Activated CD8-positive, alpha-beta memory T cell treated with anti-CD3 and anti-CD28 coated beads, Interleukin-2, amount 50 U/mL, for 4 hours (primary cell): ENCODE measurements around the gene KCNK7.

Experiments
- DNase-seq: peaks from one replicate; pipeline ENCODE4 v3.0.0-alpha.2; 2020

Gene KCNK7

DNA sequence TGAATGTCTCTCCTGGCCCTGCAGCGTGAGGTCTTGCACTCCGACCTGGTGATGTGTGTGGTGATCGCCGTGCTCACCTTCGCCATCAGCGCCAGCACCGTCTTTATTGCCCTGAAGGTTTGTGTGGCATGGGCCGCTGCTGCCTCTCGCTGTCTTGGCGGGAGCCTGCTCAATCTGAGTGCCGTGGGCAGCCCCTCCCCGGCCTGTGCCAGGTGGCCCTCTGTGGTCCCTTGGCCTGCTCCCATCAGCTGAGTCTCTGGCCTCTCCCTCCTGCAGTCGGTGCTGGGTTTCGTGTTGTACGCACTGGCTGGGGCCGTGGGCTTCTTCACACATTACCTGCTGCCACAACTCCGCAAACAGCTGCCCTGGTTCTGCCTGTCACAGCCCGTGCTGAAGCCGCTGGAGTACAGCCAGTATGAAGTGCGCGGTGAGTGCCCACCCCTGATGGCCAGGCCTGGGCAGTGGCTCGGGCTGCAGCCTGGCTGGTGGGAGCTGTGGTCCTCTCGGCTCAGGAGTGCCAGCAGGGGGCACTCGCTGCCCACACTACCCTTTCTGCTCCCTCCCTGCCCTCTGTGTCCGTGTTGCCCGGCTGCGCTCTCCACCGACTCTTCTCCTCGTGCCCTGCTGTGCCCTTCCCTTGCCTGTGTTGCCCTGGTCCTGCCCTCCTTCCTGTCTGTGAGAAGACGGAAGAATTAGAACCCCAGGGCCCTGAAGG, 30.2 kb upstream of the KCNK7 start:
- DNase-seq = peak; percentile 60

DNA sequence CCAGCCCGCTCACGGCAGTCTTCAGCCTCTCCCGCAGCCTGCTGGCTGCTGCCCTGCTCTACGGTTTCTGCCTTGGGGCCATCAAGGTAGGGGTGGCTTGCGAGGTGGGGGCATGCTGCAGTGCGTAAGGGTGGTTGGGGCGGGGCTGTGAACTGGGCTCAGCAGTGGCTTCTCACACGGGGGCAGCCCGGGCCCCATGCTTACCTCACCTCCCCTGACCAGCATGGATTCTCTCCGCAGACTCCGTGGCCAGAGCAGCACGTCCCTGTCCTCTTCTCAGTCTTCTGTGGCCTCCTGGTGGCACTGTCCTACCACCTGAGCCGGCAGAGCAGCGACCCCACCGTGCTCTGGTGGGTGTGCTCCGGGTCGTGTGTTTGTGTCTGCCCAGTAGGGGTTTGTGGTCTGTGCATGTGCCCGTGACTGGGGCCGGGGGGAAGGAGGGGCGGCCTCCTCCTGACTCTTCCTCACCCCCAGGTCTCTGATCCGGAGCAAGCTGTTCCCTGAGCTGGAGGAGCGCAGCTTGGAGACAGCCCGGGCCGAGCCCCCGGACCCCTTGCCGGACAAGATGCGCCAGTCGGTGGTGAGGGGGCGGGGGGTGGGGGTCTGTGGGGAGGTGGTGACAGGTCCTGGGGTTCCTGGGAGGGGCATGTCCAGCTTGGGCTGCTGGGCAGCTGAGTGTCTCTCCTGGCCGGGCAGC, 29.5 kb upstream of the KCNK7 start:
- no peak for DNase-seq

DNA sequence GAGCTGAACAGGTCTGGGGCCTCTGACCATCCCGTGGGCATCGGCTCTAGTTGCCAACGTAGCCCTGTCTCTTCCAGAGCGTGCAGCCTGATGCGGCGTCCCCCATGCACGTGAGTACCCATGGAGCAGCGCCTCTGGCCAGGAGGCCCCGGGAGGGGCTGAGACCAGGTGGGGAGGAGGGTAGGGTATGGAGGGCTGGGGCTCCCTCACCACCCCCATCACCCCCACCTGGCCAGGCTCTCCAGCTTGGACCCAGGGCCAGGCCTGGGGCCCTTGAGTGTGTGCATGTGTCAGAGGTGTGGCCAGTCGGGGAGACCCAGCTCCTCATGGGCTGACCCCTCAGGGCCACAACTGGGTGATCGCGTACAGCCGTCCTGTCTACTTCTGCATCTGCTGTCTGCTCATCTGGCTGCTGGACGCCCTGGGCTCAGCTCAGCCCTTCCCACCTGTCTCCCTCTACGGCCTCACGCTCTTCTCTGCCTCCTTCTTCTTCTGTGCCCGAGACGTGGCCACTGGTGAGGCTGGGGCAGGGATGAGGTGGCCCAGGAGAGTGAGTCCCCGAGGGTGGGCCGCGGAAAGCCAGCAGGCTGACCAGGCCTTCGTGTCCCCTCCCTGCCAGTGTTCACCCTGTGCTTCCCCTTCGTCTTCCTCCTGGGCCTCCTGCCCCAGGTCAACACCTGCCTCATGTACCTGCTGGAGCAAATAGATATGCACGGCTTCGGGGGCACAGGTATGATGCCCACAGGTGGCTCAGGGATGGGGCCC, 28.4 kb upstream of the KCNK7 start:
- no peak for DNase-seq

DNA sequence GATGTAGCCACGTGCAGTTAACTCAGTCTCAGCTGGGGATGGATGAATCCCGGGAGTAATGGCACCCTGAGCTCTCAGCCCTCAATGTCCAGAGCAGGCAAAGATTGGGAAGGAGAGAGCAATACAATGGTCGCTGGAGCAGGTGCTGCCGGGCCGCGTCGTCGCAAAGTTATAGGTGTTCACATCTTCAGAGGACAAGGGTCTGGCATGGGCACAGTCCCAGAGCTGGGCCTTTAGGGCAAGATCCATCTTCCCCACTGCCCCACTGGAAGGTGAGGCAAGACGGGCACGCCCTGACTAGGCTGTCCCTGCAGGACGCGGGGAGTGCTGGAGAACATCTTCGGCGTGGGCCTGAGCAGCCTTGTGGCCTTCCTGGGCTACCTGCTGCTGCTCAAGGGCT, 27.6 kb upstream of the KCNK7 start:
- no peak for DNase-seq

DNA sequence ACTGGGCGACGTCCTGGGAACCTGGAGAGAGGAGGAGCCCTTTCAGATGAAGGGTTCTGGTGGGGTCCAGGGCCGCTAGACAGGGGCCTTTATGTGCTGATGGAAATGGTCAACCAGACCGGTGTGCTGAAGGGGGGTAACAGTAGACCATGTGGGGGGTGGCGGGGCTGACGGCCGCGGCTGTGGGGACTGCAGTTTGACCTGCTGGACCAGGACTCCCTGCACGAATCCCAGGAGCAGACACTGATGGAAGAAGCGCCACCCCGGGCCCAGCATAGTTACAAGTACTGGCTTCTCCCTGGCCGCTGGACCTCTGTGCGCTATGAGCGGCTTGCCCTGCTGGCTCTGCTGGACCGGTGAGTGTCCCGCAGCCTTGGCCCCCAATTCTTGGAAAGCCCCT, 26.4 kb upstream of the KCNK7 start:
- DNase-seq = no peak

DNA sequence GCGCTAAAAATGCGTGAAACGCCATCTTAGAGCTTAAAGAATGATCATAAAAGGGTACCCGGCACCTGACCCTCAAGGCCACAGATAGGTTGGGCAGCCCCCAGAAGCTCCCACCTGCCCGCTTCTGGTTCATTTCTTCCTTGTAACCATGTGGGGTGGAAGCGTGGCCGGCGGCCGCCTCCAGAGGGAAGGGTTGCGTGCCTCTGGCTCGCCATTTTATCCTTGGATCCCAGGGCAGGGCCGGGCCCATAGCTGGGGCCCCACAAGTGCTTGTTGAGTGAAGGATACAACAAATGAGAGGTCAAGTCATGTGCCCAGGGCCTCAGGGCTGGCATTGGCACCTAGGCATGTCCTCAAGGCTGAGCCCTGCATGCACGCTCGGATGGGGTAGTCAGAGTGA, 25.9 kb upstream of the KCNK7 start:
- DNase-seq = no peak

DNA sequence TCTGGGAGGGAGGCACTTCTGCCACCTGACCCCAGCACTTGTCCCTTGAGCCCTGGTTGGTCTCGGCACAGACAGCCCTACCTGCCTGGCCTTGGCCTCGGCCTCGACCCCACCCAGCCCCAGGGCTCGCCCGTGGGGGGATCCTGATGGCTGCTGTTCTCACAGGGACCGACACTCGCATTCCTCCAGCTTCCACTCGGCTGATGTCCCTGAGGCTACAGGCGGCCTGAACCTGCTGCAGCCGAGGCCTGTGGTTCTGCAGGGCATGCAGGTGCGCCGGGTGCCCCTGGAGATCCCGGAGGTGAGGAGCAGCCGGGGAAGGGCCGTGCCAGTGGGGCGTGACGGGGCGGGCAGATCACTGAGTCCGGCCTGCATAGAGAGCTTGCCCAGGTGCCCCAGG, 25.1 kb upstream of the KCNK7 start:
- no peak for DNase-seq

DNA sequence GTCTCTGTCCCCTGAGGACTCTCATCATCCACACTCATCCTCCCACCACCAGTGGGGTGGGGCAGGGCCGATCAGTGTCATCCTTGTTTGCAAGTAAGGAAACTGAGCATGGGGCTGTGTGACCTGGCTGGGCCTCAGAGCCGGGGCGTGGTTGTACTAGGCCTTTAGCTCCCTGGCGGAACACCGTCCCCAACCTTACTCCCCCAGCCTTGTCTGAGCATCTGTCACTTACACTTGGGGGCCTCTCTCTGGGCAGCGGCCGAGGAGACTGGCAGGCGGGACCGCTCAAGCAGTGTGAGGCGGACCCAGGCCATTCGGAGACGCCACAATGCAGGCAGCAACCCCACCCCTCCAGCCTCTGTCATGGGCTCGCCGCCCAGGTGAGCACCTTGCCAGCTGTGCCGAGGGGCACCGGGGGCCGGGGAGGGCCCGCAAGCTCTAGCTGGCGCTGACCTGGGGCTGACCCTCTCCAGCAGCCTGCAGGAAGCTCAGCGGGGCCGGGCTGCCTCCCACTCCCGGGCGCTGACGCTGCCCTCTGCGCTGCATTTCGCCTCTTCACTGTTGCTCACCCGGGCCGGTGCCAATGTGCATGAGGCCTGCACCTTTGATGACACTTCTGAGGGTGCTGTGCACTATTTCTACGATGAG, 23.8 kb upstream of the KCNK7 start:
- DNase-seq = no peak

DNA sequence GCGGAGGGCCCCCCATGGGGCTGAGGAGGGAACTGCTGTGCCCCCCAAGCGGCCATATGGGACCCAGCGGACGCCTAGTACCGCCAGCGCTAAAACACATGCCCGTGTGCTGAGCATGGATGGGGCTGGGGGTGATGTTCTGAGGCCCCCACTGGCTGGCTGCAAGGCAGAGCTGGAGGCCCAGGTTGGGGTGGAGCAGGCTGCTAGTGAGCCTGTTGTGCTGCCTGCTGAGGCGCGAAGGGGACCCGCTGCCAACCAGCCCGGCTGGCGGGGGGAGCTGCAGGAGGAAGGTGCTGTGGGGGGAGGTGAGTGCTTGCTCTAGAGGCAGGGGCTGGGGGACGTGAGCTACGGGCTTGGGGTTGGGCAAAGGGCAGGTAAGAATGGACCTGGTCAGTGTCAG, 23.2 kb upstream of the KCNK7 start:
- DNase-seq = no peak

DNA sequence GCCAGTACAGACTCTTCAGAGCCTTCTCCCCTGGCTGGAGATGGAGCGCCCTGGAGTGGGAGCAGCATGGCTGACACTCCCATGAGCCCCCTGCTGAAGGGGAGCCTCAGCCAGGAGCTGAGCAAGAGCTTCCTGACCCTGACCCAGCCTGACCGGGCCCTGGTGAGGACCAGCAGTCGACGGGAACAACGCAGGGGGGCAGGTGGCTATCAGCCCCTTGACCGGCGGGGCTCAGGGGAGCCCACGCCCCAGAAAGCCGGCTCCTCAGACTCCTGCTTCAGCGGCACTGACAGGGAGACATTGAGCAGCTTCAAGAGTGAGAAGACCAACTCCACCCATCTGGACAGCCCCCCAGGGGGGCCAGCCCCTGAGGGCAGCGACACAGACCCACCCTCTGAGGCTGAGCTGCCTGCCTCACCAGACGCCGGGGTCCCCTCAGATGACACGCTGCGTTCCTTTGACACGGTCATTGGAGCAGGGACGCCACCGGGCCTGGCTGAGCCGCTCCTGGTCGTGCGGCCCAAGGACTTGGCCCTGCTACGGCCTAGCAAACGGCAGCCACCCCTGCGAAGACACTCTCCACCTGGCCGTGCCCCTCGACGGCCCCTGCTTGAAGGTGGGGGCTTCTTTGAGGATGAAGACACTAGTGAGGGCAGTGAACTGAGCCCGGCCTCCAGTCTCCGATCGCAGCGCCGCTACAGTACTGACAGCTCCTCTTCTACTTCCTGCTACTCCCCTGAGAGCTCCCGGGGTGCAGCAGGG, 22.6 kb upstream of the KCNK7 start:
- no peak for DNase-seq

DNA sequence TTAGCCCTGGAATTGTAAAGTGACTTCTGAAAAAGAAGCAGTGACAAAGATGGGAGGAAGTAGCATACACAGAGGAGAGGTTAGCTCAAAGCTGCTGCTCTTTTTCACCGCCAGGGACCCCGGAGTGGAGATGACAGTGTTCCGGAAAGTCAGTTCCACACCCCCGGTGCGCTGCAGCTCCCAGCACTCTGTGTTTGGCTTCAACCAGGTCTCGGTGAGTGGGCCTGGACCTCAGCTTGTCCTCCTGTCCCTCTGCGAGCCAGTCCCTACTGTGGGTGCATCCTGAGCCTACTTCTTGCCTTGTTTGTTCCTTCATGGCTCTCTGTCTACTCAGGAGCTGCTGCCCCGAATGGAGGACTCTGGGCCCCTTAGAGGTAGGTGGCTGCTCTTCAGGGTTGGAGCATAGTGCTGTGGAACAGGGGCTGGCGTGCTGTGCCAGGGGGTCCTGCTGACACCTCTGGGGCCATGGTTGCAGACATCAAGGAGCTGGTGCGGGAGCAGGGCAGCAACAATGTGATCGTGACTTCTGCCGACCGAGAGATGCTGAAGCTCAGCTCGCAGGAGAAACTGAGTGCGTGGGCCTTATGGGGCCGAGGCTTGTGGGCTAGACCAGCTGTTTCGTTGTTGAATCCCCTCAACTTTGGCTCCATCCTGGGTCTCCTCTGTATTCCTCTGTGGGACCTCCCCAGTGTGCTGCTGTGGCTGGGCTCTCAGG, 21.7 kb upstream of the KCNK7 start:
- DNase-seq = no peak

DNA sequence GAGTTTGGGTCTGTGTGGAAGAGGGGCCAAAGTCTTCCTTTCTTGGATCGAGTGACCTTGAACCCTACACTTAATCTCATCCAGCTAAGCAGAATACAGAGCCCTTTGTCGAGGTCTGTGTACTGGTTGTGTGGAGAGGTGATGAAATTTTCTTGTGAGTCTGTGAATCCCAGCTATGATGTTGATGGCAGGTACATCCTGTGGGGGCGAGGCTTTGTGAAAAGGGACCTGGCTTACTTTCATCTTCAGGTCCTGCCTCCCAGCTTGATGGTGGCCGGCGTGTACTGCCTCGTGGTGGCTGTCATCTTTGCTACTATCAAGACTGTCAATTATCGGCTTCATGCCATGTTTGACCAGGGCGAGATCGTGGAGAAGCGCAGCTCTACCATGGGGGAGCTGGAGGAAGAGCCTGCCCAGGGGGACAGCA, 21.0 kb upstream of the KCNK7 start:
- DNase-seq = no peak

DNA sequence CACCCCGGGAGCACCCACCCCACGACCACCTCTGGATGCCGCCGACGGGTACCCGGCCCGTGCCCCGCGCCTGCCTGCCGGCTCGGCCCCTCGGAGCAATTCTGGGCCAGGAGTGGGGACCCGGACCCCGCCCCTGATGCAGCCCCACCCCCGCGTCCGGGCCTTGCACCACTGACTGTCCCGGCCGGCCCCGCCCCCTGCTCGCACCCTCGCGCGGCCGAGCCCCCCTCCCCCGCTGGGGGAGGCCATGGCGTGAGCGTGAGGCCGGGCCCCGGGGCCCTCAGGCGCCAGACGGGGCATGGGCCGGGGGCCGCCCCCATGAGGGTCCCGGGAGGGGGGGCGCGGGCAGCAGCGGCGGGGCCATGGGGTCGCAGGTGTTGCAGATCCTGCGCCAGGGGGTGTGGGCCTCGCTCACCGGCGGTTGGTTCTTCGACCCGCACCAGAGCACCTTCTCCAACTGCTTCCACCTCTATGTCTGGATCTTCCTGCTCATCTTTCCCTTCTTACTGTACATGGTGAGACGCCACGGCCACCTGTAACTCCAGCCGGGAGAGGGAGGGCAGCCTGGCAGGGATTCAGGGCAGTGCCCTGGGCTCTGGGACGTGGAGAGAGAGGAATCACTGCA, 20.5 kb upstream of the KCNK7 start:
- no peak for DNase-seq

DNA sequence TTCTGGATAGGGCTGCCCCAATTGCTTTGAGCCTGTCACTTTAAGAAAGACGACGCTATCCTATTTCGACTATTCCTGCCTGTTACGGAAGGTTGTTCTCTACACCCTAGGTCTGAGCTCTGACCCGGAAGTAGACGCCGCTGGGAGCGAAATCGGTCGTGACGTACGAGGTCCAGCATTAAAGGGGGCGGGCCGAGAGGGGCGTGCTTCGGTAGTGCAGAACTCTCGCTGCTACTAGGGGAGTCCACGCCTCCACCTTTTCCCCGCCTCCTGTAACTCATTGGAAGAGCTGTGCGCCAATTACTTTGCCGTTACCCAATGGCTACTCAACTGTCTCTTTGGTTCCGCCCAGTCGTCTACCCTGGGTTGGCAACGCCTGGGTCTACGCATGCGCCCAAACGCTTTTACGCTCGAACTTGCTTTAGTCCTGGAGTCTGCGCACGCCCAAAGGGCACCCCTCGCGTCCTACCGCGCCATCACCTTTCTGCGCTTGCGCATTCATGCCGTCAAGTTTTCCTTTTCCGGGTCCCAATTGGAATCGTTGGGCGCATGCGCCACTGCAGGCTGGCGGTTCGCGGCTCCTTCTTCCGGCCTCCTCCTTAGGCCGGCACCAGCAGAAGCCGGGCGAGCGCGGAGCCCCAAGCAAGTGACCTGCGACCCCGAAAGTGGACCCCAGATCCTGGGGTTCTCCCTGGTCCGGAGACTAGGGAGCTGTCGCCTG, 19.8 kb upstream of the KCNK7 start, which contains the start of gene PCNX3:
TSS of gene PCNX3 (plus strand) at position 548 of the 721 bp plus-strand sequence. CDS start 536 bp downstream, outside the sequence.
- DNase-seq = peak; percentile 99

DNA sequence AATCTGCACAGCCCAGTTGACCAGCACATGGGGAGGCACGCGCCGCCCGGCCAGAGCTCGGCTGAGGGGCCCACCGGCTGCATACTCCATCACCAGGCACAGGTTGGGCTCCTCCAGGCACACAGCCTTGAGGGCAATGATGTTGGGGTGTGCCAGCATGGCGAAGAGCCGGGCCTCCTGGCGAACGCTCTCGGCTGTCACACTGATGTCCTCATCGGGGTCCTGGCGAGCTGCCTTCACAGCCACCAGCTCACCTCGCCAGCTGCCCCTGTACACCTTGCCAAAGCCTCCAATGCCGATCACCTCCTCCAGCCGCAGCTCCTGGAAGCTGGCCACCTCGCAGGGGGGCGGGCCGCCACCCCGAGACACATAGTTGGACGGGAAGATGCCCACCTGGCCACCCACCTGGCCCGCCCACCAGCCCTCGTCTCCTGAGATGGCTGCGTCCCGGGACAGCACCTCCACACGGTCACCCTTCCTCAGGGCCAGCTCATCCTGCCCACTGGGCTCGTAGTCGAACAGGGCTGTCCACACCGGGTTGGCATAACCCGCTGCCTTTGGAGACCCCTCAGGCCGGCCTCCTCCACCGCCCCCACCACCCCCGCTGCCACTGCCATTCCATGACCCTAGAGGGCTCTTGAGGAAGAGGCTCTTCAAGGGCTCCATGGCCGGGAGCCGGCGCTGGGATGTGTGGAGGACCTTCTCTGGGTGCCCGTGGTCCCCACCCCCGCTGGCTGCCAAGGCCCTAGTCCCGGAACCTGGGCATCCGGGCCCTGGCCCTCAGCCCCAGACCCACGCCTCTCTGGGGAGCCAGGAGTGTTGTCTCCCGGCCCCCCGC, 17.7 kb upstream of the KCNK7 start:
- peak; percentile 39 for DNase-seq

DNA sequence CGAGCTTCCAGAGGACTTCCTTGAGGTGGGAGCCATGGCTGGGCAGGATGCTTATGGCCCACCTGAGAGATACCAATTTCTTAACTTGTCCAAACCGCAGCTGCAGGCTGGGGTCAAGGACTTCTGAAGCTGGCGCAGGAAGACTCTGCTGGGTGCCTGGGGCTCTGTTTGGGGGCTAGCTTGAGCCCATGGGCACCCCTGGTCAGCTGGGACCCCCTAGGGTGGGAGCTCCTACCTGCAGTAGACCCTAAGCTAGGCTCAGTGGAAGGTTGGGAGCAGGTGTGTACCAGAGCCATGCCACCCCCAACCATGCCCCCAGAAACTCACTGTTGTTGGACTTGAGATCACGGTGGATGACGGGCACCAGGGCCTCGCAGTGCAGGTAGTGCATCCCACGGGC, 17.1 kb upstream of the KCNK7 start:
- DNase-seq = no peak

DNA sequence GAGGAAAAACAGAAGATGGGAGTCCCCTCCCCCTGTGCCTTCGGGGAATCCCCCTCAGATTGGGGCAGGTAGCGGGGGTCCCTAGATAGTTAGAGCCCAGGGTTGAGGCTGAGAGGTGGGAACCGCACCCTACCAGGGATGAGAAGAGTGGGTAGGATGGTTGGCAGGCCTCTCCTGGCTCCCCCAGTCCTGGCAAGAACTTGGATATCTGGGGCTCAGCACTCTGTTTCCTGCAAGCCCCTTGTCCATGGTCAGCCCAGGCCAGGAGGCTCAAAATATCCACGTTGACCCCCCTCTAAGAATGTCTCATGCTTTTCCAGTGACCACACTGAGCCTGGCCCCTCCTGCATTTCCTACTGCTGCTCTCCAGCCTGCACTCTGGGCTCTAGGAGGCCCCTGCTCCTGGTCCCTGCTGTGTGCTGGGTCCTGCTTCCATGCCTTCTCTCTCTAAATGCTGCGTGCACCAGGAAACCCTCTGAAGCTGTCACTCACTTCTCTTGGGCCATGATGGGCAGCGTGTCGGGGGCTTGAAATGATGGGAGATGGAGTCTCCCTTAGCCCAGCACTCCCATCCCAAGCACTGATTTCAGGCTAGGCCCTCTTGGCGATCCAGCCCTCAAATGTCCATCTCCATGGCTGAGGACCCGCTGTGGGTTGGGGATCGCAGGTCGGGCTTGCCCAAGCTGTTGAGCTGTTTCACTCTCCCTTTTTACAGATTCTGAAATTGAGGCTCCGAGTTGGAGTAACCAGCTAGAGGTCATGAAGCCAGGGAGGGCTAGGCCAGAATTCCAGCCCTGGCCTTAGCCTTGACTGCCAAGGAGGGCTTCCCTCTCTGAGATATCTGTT, 16.4 kb upstream of the KCNK7 start:
- no peak for DNase-seq

DNA sequence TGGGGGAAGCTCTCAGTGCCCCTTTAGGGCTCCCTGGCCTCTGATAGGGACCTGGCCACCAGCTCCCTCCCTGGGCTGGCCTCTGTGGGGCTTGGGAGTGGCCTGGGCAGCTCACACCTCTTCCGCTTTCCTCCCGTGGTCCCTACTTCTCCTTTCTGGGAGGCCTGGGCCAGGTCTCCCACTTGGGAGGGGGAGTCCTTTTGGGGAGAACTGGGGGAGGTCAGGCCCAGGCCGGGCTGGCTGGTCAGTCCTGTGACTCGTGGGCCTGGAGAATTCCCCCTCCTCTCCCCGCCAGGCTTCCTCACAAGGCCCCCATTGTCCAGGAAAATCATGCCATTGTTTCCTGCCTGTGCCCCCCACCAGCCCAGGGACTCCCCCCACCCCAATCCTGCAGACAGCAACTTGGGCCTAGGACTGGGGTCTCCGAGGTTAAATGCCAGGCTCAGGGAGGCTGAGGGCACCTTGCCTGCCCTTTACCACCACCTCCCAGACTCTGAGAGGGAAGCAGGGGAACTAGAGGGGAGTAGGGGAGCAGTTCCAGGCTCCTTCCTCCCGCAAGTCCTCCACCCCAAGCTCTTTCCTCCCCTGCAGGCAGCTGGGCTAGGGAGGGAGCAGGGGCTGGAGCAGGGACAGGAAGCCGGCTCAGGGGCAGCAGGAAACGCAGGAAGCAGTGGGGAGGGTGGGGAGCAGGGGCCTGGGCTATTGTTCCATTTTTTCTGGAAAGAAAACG, 15.6 kb upstream of the KCNK7 start:
- DNase-seq = no peak
